Inflammatory macrophage treated with lipopolysaccharide for 1 hour (primary cell): ENCODE data around the gene INHBB.
"Not testable (repeated sequence)": the region's sequence is repeated elsewhere in the genome, so short reads cannot be mapped to it uniquely, and the experiment has no call there.

Source experiments
- DNase-seq, 2 donors: peaks; one replicate each; pipeline ENCODE4 v3.0.0-alpha.2; 2020 to 2022

INHBB gene

DNA sequence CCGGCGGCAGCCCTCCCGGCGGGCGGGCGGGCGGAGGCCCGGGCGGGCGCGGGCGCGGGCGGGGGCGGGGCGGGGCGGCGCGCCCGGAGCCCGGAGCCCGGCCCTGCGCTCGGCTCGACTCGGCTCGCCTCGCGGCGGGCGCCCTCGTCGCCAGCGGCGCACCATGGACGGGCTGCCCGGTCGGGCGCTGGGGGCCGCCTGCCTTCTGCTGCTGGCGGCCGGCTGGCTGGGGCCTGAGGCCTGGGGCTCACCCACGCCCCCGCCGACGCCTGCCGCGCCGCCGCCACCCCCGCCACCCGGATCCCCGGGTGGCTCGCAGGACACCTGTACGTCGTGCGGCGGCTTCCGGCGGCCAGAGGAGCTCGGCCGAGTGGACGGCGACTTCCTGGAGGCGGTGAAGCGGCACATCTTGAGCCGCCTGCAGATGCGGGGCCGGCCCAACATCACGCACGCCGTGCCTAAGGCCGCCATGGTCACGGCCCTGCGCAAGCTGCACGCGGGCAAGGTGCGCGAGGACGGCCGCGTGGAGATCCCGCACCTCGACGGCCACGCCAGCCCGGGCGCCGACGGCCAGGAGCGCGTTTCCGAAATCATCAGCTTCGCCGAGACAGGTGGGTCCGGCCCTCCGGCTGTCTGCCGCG, at the start of gene INHBB:
TSS of gene INHBB (plus strand) at position 111 of the 641 bp plus-strand sequence. CDS start at position 164, 53 bp downstream.
- no peak for DNase-seq

DNA sequence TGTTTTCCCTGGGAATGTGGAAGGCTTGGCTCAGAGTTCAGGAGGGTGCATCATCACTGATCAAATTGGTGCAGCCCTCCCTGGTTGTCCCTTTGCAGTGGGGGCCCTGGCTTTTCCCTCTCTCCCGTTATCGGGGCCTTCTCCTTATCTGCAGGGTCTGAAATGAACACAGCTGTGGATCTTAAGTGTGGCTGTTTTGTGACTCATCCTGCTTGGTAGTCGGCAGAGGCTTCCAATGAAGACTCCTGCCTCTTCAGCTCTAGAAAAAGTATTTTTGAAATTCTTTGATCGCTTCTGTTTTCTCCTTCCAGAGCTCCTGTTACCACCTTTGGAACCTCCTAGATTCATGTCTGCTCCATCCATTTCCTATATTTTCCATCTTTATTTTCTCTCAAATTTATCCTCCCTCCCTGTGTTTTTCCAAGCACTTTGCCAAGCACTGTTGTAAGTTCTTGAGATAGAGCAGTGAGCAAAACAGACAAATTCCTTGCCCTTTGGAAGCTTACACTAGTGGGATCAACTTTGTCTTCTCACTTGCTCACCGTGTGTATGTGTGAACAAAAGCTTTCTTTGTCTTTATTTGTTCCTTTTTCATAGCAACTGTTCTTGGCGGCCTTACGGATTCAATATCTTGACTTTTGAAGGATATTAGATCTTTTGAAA, 47.6 kb upstream of the INHBB start:
- no peak for DNase-seq

DNA sequence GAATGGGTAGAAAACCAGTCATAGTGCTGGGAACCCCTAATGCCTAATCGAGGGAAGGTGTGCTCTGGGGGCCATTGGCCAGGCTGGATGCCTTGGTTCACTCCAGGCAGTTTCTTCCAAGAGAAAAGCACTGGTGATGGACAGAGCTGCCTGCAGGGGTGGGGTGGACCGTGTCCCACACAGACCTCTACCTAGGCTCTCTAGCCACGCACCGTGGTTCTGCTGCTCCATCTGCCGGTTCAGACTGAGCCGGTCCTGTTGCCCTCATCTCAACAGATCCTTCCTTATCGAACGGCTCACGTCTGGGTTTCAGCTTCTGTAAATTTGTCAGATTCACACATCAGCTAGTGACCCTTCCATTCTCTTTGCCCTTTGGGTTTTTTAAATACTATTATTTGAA, 46.9 kb upstream of the INHBB start:
- DNase-seq = no peak

DNA sequence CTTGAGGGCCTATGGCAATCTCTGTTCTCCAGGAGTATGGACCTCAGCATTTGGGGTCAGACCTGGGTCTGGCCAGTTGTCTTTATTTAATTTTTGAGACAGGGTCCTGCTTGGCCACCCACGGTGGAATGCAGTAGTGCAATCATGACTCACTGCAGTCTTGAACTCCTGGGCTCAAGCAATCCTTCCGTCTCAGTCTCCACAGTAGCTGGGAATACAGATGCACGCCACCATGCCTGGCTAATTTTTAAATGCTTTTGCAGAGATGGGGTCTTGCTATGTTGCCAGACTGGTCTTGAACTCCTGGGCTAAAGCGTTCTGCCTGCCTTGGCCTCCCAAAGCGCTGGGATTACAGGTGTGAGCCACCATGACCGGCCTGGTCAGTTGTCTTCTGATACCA, 46.4 kb upstream of the INHBB start:
- no peak for DNase-seq

DNA sequence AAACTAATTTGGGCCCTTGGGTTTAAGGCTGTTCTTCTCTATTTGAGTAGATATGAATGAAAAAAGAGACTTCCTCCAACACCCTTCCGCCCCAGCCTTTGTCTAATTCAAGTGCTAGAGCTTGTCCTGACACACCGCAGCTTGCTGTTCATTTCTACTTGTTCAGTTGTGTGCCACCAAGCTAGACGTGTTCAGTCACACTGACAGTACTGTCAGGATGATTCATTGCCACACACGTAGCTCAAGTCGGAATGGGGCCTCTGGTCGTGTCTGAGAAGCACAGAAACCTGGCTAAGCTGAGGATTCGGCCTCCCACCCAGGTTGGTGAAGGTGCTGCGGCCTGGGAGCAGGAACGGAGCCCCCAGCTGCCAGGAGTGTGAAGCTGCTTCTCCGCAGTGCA, 45.6 kb upstream of the INHBB start:
- no peak for DNase-seq

DNA sequence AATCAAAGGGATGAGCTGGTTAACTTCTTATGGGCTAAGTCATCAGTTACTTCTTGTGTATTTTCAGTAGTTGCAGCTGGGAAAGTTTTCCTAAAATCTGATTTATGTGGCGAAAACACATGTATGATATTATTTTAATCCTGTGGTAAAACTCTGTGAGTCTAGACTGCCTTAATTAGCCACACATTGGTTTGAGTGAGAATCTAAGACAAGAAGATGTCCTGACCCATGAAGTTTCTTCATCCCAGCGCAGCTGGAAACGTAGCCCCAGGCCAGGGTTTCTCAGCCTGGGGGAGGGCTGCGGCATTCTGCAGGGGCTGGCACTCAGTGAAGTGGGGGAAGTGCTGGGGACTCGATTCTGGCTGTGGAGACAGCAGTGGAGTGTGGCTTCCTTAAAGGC, 44.7 kb upstream of the INHBB start:
- no peak for DNase-seq

DNA sequence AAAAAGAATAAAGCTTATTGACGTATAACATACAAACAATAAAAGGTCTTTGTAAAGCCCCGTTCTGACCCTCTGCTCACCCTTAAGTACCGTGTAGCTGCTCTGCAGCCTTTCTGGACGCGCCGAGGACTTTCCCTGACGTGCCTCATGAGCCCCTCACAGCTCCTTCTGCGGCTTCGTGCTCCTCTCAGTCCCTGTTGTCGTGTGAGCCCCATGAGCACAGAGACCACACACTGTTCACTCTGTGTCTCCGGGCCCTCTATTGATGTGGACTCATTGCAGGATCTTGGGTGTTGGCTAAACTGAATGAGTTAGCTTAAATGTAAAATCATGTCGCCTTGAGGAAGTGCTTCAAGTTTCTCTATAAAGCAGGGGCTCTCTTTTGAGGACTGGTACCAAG, 43.6 kb upstream of the INHBB start:
- DNase-seq = no peak

DNA sequence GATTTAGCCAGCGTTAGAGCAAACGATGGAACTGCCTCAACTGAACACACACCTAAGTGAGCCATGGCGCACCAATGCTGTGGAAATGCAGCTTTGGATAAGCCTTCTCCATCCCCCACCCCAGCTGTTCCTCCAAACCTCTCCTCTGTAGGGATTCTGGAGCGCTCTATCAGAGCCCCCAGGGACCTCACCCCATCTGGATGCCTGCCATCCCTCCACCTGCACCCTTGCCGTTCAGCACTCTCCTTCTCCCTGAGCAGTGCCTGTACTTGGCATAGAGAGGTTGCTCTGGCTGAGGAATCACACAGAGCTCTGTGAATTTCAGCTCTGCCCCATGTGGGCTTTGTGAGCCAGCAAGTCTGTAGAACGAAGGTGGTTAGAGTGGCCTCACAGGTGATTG, 42.8 kb upstream of the INHBB start:
- DNase-seq = no peak

DNA sequence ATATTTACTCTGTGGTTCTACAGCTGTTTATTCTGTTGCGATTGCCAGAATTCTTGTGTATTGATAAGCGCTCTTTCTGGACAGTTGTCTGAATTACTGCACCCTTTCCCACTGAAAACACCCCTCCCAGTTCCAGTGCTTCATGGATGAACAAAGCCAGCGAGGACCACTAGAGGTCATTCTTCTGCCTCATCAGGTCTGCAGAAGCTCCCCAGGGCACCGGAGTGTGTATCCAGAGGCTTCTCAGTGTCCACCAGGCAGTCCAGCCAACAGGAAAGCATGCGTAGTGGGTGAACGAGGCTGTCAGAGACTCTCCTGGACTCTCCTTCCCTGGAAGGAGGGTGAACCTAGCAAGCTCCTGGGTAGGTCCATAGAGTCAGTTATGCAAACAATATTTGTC, 40.6 kb upstream of the INHBB start:
- DNase-seq = no peak

DNA sequence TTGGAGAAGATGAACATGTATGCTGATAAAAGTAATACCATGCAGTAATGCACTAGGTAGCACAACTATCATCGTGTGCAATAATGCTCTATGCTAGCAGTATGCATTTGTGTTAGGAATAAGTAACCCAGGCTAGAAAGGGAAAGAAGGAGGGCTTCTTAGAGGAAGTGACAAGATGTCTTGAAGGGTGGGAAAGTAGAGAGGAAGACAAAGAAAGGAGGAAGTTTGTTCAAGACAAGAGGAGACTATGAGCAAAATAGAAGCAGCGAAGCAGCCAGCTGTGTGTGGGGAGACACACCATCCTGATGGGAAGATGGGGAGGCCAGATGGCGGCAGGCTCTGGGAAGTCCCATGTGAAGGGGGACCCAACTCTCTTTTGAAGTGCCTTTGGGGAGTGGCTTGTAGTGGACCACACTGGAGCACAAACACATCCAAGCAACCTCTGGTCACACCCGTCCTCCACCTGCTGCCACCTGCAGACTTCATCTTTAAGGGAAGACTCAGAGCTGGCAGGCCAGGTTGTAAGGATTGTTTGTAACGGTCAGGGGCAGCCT, 39.9 kb upstream of the INHBB start:
- no peak for DNase-seq

DNA sequence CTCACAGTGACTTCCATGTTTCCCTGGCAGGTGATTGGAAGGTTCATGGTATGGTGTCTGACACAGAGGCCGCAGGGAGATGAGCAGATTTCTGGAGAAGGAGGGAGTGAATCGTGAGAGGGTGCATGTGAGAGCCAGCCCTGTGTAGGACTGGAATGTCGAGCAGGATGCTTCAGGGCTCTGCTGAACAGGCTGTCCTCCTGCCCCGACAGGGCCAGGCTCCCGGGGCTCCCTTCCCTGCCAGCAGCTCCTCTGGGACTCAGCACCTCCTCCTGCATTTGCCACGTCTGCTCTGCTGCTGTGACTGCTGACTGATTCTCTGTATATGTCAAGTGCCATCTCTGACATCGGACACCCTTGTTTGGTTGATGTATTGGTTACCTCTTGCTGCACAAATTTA, 38.5 kb upstream of the INHBB start:
- no peak for DNase-seq

DNA sequence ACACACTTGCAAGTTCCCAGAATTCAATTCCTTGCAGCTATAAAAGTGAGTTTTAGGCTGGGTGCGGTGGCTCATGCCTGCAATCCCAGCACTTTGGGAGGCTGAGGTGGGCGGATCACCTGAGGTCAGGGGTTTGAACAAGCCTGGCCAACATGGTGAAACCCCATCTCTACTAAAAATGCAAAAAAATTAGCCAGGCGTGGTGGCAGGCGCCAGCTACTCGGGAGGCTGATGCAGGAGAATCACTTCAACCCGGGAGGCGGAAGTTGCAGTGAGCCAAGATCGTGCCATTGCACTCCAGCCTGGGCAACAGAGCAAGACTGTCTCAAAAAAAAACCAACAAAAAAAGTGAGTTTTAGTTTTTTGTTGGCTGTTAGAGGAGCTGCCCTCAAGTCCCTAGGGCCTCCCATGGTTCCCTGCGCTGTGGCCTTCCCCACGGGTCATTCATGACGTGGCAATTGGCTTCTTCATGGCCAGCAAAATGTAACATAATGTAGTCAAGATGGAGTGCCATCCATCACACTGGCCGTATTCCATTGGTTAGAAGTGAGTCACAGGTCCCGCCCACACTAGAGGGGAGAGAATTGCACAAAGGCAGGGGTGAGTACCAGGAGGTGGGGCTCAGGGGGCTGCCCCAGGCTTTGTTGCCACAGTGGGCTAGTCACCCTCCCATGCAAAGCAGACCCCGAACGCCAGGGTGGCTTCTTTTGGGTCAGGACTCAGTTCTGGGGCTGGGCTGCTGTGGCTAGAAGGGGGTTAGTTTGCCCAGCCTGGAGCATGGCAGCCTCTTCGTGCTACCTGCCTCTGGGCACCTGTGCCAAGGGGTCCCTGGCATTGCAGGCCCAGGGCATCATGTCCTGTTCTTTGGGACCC, 37.7 kb upstream of the INHBB start:
- DNase-seq = no peak

DNA sequence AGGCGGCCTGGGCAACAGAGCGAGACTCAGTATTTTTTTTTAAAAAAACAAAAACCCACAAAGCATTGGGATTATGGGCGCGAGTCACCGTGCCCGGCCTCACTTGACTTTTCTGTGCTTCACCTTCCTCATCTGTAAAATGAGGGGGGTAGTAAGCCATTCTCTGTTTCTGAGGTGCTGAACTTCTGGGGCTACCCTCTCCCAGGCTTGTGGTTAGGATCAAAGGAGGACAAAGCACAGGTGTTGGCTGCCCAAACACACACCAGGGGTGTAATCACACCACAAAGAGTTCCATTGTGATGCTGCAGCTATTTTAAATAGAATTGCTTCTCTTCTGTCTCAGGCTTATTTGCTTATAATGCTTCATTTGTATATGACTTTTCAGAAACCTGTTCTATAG, 35.8 kb upstream of the INHBB start:
- no peak for DNase-seq

DNA sequence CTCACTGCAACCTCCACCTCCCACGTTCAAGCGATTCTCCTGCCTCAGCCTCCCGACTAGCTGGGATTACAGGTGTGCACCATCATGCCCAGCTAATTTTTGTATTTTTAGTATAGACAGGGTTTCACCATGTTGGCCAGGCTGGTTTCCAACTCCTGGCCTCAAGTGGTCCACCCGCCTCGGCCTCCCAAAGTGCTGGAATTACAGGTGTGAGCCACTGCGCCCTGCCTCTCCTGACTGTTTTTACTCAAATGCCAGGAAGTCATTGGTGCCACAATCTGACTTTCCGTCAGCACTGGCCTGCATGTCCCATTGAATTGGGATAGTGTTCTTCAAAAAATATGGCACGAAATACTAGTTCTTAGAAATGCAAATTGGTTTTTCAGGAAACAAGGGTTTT, 35.1 kb upstream of the INHBB start:
- not testable (repeated sequence) for DNase-seq

DNA sequence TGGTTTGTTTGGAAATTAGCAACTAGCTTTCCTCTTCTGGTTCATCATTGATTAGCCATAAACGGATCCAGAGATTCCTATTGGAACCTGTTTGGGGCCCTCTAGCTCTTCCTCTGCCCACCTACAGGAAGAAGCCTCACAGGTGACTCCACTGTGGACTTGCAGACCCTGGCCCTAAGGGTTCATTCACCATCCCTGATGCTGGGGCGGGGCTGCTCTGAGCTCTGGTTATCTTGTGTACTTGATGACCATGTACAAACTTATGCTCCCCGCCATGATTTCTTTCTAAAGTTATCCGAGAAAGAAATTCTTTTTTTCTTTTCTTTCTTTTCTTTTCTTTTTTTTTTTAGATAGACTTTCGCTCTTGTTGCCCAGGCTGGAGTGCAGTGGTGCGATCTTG, 33.9 kb upstream of the INHBB start:
- DNase-seq = no peak

DNA sequence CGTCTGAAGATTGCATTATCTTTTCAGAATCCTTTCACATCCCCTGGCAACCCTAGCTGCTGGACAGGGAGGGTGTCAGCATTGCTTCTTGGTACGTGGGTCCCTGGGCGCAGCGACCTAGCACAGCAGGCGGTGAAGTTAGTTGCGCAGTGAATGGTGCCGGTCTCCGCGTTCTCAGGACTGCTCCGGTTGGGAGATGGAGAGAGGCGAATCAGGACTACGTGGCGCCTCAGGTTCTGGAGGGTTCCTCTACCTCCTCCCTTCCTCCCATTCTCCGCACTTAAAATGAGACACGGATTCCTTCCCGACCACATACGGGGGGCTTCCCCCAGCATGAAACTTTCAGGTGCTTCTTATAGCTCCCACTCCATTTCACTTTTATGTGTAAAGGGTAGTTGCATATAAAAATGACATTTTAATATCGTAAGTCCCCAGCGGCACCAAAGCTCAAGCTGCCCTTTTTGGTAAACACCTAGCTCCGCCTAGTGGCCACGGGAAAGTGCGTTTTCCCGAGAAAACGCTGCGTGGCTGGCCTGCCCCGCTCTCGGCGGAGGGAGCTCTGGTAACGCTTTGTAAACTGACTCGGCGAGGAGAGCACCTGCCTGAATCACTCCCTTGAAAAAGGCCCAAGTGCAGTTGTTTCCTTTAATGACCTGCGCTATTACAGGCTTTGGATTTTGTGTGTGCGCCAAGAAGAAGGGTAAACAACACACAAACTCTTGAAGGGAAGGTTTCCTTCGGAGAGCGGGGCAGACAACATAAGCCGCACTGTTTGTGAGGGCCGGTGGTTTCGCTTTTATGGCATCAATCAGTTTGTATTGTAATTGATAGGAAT, 32.9 kb upstream of the INHBB start:
- DNase-seq = peak; percentile 43 to 79

DNA sequence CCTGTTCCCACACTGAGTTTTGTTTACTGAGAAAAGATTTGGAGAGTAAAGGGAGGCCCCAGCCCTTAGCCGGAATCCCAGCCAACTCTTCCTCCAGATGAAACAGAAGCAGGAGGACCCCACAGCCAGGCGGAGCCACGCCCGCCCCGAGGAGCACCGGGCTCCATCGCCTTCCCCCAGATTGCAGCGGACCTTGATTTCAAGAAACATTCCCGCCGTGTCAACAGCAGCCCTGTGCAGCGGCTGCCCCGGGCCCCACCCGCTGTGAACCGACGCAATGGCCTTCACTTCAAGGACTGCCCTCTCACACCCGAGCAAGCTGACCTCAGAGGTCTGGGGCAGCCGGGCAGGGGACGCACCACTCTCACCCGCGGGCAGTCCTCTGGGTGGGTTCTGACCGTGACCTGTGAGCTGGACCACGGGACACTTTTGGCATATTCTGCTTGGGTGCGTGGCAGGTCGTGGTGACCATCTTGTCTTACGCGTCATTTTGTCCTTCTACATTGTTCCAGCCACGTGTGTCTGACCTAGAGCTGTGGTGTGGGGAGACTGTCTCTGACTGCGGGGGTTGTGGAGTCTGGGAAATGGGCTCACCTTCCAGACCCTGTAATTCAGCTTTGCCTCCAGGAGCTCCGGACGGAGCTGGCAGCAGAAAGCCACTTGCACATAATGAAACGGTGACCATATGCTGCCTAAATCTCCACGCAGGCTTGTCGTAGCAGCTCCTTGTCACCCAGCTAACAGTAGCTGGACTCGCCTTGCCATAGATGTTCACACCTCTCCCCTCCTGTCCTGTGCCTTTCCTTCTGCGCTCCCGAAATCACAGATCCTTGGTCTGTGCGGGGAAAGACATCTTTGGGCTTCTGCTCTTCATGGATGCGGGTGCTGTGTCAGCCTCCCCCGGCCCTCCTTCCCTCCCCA, 32.0 kb upstream of the INHBB start:
- no peak for DNase-seq

DNA sequence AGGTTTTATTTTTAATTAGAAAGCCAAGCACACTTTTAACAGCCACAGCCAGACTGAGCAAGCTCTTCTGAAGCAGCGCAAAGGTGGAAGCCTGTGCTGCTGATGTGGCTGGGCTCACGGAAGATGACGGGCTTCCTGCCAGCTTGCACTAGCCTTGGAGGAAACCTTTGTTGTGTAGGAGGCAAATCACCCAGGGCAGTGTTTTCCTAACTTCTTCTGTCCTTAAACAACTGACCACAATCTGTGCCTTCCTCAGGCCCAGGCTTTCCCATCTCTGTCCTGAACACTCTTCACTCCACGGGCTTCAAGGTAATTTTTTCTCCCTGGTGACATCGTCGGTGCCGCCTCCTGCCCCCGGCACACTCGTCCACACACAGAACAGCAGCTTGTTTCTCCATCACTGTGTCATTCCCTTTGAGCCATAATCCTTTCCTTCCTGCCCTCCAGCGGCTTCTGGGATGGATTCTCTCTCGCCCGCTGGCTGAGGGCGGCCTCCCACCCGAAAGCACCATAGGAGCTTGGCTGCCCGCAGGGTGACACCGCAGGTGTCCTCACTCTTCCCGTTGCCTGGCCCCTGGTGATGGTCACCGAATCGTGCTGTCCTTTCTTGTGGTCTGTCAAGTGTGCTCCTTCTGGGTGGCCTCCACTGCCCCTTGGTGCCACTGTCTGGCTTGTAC, 31.1 kb upstream of the INHBB start:
- no peak for DNase-seq

DNA sequence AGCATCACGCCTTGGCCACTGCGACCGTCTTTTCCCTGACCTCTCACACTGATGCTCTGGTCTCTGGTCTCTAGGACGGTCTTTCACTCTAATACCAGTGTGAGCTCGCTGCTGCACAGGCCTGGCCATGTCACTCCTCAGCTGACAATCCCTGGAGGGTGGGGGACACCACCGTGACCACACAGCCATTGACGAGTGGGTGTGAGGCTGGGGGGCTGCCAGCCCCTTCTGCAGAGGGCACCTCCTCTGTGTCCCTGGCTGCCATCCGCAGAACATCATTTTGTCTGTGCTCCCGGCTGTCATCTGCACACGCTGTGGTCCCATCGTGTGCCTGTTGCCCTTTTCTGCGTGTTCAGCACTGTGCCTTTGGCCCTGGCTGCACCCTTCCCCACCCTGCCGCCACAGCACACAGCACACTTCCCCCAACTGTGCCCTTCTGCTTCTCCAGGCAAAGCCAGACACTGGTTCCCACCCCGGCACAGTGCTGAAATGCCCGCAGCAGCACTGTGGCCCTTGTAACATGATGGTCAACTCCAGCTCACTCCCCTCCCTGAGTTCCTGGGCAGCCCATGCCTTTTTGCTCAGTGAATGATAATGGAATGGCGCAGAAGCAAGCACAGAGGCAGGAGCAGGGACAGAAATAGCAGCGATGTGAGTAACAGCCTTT, 30.4 kb upstream of the INHBB start:
- DNase-seq = no peak

DNA sequence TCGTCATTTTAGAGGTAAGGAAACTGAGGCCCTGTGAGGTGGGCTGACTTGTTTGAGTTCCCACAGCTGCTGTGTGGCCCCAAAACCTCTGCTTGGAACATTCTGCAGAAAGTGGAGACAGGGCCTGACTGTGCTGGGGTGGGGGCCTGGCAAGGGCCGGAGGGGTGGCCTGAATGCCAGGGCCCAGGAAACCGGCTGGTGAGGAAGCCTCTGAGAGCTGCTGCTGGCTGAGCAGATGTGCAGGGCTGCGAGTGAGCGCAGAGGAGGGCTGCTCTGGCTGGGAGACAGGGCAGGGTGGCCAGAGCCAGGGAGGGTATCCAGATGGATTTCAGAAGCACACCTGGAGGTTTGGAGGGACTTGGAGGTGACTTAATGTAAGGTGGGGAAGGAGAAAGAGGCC, 29.9 kb upstream of the INHBB start:
- no peak for DNase-seq
